ENCODE measurements around the gene ZBTB4.

DNA sequence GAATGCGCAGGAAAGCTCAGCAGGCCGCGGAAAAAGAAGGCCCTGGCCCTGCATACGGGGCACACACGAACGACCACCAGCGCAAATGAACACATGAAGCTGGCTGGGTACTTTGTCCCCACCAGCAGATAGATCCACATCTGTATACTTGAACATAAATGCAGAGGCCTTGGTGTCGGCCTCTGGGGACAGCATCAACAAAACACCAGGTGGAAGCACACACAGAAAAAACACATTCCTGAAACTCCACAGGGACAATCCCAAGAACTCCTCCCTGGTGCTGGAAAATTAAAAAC, 606 bp upstream of the ZBTB4 start:
- TF ChIP-seq, protein P1, sequence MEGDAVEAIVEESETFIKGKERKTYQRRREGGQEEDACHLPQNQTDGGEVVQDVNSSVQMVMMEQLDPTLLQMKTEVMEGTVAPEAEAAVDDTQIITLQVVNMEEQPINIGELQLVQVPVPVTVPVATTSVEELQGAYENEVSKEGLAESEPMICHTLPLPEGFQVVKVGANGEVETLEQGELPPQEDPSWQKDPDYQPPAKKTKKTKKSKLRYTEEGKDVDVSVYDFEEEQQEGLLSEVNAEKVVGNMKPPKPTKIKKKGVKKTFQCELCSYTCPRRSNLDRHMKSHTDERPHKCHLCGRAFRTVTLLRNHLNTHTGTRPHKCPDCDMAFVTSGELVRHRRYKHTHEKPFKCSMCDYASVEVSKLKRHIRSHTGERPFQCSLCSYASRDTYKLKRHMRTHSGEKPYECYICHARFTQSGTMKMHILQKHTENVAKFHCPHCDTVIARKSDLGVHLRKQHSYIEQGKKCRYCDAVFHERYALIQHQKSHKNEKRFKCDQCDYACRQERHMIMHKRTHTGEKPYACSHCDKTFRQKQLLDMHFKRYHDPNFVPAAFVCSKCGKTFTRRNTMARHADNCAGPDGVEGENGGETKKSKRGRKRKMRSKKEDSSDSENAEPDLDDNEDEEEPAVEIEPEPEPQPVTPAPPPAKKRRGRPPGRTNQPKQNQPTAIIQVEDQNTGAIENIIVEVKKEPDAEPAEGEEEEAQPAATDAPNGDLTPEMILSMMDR (IDR thresholded peaks at IDR 0.05; ENCODE audit: poor library complexity, severe bottlenecking): no peak
- peak; percentile 39 for TF ChIP-seq TAF1 (IDR thresholded peaks at IDR 0.05; ENCODE audit: low read depth)
- TF ChIP-seq, protein P2, sequence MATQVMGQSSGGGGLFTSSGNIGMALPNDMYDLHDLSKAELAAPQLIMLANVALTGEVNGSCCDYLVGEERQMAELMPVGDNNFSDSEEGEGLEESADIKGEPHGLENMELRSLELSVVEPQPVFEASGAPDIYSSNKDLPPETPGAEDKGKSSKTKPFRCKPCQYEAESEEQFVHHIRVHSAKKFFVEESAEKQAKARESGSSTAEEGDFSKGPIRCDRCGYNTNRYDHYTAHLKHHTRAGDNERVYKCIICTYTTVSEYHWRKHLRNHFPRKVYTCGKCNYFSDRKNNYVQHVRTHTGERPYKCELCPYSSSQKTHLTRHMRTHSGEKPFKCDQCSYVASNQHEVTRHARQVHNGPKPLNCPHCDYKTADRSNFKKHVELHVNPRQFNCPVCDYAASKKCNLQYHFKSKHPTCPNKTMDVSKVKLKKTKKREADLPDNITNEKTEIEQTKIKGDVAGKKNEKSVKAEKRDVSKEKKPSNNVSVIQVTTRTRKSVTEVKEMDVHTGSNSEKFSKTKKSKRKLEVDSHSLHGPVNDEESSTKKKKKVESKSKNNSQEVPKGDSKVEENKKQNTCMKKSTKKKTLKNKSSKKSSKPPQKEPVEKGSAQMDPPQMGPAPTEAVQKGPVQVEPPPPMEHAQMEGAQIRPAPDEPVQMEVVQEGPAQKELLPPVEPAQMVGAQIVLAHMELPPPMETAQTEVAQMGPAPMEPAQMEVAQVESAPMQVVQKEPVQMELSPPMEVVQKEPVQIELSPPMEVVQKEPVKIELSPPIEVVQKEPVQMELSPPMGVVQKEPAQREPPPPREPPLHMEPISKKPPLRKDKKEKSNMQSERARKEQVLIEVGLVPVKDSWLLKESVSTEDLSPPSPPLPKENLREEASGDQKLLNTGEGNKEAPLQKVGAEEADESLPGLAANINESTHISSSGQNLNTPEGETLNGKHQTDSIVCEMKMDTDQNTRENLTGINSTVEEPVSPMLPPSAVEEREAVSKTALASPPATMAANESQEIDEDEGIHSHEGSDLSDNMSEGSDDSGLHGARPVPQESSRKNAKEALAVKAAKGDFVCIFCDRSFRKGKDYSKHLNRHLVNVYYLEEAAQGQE (IDR thresholded peaks at IDR 0.05; ENCODE audit: borderline replicate concordance): peak; percentile 57
- TF ChIP-seq EP300 (conservative IDR thresholded peaks at IDR 0.05; ENCODE audit: poor library complexity, severe bottlenecking): peak; percentile 15
- TF ChIP-seq EZH2 (IDR thresholded peaks at IDR 0.05; ENCODE audit: borderline replicate concordance, insufficient read depth, low read length, poor library complexity, severe bottlenecking): no peak
- TF ChIP-seq RAD21 (conservative IDR thresholded peaks at IDR 0.05): no peak
- TF ChIP-seq POLR2AphosphoS5 (IDR thresholded peaks at IDR 0.05): no peak

Data from neural cell (in vitro differentiated cells).